Nasal cavity respiratory epithelium epithelial cell of viscerocranial mucosa (primary cell): Measurements from ENCODE around the gene GLRX2. TPM values are rescaled to one million over a fixed set of nuclear protein-coding genes. Genes with fewer than 3 reads are reported as not detected.

Source experiments
- total RNA-seq: library from RNA; depleted of rRNA; stranded (reverse); fragments of >200 nt; gene quantifications from 2 replicates; pipeline ENCODE4 v1.2.3, GENCODE V29; 2014

The GLRX2 gene, protein sequence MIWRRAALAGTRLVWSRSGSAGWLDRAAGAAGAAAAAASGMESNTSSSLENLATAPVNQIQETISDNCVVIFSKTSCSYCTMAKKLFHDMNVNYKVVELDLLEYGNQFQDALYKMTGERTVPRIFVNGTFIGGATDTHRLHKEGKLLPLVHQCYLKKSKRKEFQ
- total RNA-seq = 5.5 and 9.0 TPM in 2 replicates

GRCh38 chr1:193104907-193105820 is at the start of gene GLRX2:
GLRX2 (minus strand) TSS chr1:193105414; CDS start chr1:193105382, 32 bp downstream.

DNA sequence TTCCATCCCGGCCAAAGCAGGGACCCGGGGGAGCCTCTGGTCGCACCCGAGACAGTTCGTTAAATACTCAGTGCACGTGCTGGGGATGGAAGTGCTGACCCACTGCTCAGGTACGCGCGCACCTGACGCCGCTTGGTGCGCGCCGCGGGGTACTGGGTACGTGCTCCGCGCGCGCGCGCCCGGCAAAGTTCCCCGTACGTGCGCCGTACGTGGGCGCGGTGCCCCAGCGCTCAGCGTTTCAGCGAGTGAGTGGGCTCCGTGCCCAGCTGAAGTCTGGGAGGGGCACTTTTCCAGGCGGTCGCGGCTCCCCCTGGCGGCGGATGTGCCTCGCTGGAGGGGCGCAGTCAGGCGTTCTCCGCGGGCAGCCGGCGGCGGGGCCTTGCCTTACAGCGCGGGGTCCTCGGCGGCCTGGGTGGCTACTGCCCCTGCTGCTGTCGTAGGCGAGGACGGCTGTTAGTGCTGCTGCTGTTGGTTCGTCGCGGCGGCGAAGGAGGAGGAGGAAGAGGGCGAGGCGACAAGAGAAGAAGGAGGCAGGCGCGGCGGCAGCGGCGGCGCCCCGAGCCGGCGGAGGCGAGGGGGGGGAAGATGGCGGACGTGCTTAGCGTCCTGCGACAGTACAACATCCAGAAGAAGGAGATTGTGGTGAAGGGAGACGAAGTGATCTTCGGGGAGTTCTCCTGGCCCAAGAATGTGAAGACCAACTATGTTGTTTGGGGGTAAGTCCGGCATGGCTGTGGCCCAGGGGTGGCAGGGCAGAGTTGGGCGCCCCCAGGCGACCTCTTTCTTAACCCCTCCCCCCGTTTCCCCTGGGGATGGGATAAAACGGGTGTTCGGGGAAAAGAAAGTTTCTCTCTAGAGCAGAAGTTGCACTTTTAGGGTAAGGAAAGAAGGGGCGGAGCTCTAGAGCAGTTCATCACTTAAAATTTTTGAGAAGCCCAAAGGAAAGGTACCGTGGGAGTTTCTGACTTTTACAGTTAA is 16.7 kb upstream of the GLRX2 start, which contains the start of gene CDC73:
Gene CDC73 (plus strand): TSS at position 416 of the 978 bp plus-strand sequence. CDS start 170 bp downstream, at position 586.

DNA sequence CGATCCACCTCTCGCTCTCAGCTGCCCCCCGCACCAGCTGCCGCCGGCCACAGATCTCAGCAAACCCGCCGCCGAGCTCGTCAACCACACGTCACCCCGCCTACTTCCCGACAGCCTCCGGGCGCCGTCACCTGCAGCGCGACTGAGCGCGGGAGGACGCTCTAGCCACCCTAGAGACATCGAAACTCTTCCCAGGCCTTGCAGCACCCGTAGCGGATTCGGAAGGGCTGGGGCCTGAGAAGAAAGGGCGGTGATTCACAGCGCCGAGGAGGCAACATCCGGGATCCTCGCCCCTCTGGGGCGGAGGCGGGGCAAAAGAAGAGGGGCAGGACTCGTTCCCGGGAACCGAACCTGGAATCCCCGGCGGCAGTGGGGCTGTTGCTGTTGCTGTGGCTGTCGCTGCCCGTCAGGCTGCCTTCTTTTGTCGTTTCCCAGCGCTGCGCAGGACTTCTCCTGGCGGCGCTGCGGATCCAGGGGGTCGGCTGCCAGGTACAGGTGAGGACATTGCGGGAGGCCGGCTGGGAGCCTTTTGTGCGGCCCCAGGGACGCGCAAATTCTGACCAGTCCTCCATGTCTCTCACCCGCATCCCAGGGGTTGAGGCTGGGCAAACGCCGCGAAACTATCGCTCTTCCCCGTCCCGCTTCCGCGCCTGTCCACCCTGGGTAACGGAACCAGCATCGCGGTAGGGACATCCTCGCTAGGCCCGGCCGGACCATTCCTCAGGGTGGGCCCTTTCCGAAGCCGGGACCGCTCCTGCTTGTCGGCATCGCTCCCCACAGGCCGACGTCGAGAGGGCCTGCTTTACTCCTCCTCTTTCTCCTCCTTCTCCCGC is 45.7 kb downstream of the GLRX2 start, which contains the start of the genes RO60 and UCHL5:
Gene RO60 (plus strand): TSS at position 331 of the 833 bp plus-strand sequence. CDS start 9,443 bp downstream, outside the sequence.
Gene UCHL5 (minus strand): TSS at position 79 of the 833 bp plus-strand sequence. CDS start 100 bp downstream, outside the sequence.

Other genes with a start within 250 kb of the GLRX2 start
- gene UCHL5, start 46.1 kb downstream of the GLRX2 start, total RNA-seq = 37.6 and 50.2 TPM in 2 replicates
- gene RO60, start 45.8 kb downstream of the GLRX2 start, total RNA-seq = 175 and 195 TPM in 2 replicates
- gene CDC73, start 16.6 kb upstream of the GLRX2 start, total RNA-seq = 17.8 and 37.2 TPM in 2 replicates
- not detected in 2 replicates for gene B3GALT2, start 81.2 kb upstream of the GLRX2 start, total RNA-seq